ENCODE results near the gene KSR2. TPM values are rescaled to one million over a fixed set of nuclear protein-coding genes. Genes with fewer than 3 reads are reported as not detected.

The KSR2 gene
- total and polyA plus RNA-seq, 2 of the 4 experiments (the other 2 are of a cell fraction): not detected

GRCh38 chr12:117844114-117844830 lies 124.5 kb downstream of the KSR2 start:
- TF ChIP-seq SMC3 (IDR thresholded peaks at IDR 0.05; ENCODE audit: low read depth, low read length) (no peak), MAFK (IDR thresholded peaks at IDR 0.05; ENCODE audit: low read depth, low read length) (no peak), MAZ (IDR thresholded peaks at IDR 0.05; ENCODE audit: borderline replicate concordance, low read depth, low read length) (no peak), RFX5 (IDR thresholded peaks at IDR 0.05; ENCODE audit: low read depth, low read length) (no peak), RAD21 (IDR thresholded peaks at IDR 0.05; ENCODE audit: low read length) (no peak)
- Histone ChIP-seq H3K4me1 (ENCODE audit: control insufficient read depth, insufficient read depth, low read length) (no peaks in the 10 kb centered on the region), H2BK5ac (ENCODE audit: low read depth, low read length, poor library complexity, severe bottlenecking) (no peak overlapping the region), H2BK20ac (ENCODE audit: low read depth, low read length) (no peak overlapping the region), H2AK5ac (ENCODE audit: low read depth, low read length) (no peak overlapping the region), H2AK9ac (replicated peaks; ENCODE audit: low read depth, low read length, poor library complexity) (no peak overlapping the region), H4K5ac (ENCODE audit: low read depth, low read length) (no peak overlapping the region), H3K9me1 (ENCODE audit: insufficient read depth, low read length) (no peaks in the 10 kb centered on the region), H3K9ac (ENCODE audit: low read depth, low read length) (no peak overlapping the region), H3K4ac (ENCODE audit: low read depth, low read length) (no peak overlapping the region), H4K91ac (ENCODE audit: insufficient read depth, low read depth, low read length) (no peak overlapping the region), H3K23ac (ENCODE audit: low read depth, low read length) (no peak overlapping the region), H3K14ac (replicated peaks; ENCODE audit: low read depth, low read length) (no peak overlapping the region), H3K36me3 (ENCODE audit: control insufficient read depth, insufficient read depth, low read length) (no peaks in the 10 kb centered on the region), H3K27ac (ENCODE audit: insufficient read depth, low read length) (no peak overlapping the region), H4K20me1 (ENCODE audit: insufficient read depth, low read length) (no peaks in the 10 kb centered on the region), H3K27me3 (ENCODE audit: control insufficient read depth, insufficient read depth, low read length) (no peaks in the 10 kb centered on the region), H3K4me3 (ENCODE audit: insufficient read depth, low read depth, low read length) (no peak overlapping the region), H3K9me3 (ENCODE audit: control insufficient read depth, insufficient read depth, low read length) (no peaks in the 10 kb centered on the region), H4K8ac (ENCODE audit: low read depth in 2 of 2, low read length in 2 of 2) (no peak overlapping the region), H3K18ac (ENCODE audit: low read depth, low read length) (no peak overlapping the region), H3K79me1 (ENCODE audit: low read depth in 1 of 2, low read length in 2 of 2) (no peaks in the 10 kb centered on the region), H3K56ac (ENCODE audit: extremely low read depth, insufficient read depth, low read length) (no peak overlapping the region), H3K4me2 (ENCODE audit: low read depth, low read length) (no peak overlapping the region), H2AFZ (replicated peaks; ENCODE audit: low read length, poor library complexity) (no peak overlapping the region), H2BK120ac (ENCODE audit: low read depth, low read length) (no peak overlapping the region), H2BK15ac (ENCODE audit: low read depth, low read length) (no peak overlapping the region)
- dilution Hi-C loops (cut with HindIII; ENCODE audit: low sequenced_read_pairs, unreplicated experiment): no loop called here
- intact Hi-C loops (cut with micrococcal nuclease): no loop called here
- CTCF ChIA-PET: interaction anchor here (0.6 to 1.1 kb wide), 3 partner anchors 11 to 477 kb away, joined by 3 to 4 read pairs (median 4); no protein-coding TSS in a partner anchor
- ATAC-seq (ENCODE audit: low read depth) (no peak), DNase-seq (no peak)
- POLR2A ChIA-PET (ENCODE audit: unreplicated experiment): interaction anchor here (0.6 kb wide), 1 partner anchor 476 kb away, joined by 5 read pairs; no protein-coding TSS in a partner anchor
- no CpG with 5 or more reads among the region's 1 CpG for WGBS, 2 experiments (ENCODE audit: extremely low coverage in 2 of 2, insufficient read length in 1 of 2)
- in situ Hi-C loops (cut with MboI; ENCODE audit: low sequenced_read_pairs): loop anchor here (25.0 kb wide), 1 partner anchor 807 kb away; no protein-coding TSS in a partner anchor
- no TSS peak for BruUV-seq (replicated peaks)

Data from IMR-90 (cell line).